GM20431 (cell line): ENCODE measurements around the gene SLCO2A1.

Experiments used
- in situ Hi-C: fragments of 300-500 bp; cut with MseI, MboI; formaldehyde crosslinking; loops from one replicate; pipeline ENCODE4 v1.15.0; 2020; ENCODE audit warnings: low sequenced_read_pairs; ENCODE audit not compliant: unreplicated experiment

The SLCO2A1 gene

DNA sequence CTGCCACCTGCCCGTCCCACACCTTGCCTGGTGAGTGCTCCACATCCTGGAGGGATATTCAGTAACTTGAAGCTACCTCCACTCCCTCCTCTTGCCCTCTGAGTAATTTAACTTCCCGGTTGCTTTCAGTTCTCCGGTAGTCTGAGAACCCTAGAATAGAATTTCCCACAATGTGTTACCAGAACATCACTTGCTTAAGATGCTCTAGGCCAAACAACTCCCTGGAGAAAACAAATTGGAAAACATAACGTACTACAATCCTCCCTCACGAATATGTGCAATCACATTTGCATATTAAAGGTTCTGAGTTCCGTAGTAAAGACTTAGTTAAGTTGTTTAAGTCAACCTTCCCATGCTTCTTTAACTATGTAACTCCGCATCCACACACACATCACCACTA is 44.8 kb downstream of the SLCO2A1 start:
- in situ Hi-C loops, result no loop called here

DNA sequence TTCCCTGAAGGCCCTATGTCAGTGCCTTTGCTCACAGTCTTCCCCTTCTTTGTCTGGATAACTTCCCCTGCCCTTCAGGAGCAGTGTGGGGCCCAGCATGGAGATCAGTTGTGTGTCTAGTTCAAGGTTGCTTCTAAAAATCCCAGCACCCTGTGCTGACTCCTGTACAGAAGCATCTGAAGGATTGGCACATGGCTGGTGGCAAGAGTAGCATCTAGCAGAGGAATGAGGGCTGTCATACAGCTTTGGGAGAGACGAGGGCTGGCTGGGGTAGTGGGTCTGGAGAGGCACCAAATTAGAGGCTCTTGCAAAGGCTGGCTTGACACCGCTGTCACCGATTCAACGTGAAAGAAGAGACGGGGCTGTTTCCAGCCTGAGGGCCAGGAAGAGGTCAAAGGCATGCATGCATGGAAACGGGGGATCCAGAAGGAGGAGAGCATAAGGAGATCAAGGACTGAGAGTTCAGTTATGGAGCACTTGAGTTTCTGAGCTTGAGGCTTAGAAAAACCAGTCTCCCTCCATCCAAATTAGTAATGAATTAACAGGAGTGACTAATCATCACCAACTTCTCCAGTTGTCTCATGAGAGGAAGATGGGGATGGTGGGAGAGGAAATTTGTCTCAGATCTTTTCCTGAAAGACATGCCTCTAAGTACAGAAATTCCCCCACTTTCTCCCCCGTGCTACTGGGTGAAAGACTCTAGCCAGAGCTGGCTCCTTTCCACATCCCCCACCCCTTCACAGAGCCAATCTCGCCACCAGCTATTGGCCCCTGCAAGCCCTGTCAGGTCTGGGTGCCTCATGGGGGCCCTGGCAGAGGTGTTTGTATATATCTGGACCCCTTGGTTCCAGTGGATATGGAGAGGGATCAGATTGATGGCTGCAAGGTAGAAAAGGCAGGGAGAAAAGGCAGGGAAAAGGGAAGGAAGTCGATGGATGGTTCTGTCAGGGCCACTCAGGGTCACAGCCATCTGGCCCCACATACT is 45.9 kb downstream of the SLCO2A1 start:
- in situ Hi-C loops, result no loop called here

DNA sequence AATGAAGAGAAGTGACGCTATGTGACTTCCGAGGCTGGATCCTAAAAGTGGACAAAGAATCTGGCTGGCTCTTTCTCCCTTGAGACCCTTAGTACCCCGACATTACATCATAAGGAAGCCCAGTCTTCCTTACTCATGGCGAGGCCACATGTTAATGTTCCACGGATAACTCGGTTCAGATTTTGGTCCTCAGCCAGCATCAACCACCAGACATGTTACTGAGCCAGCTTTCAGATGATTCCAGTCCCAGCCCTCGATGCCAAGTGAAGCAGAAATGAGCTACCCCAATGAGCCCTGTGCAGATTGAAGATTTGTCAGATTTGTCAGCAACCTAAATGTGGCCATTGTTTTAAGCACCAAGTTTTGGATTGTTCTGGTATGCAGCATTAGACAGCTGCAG is 46.6 kb downstream of the SLCO2A1 start:
- in situ Hi-C loops, result no loop called here

DNA sequence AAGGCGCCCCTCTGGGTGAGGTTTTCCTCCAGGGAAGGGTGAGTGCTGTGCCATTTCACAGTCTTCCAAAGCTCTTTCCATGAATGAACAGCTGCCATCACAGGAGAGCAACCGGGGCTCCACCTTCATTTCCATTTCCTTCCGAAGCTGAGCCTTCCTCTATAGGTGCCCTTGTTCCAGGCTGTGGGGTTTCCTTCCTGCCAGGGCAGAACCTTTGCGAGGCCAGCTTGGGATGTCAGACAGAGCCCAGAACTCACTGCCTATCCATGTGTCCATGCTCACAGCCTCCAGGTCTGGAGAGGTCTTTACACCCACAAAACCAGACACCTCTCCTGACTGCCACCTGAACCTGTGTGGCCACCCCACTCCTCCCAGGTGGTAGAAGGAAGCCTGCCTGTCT is 49.2 kb downstream of the SLCO2A1 start:
- in situ Hi-C loops, result no loop called here

DNA sequence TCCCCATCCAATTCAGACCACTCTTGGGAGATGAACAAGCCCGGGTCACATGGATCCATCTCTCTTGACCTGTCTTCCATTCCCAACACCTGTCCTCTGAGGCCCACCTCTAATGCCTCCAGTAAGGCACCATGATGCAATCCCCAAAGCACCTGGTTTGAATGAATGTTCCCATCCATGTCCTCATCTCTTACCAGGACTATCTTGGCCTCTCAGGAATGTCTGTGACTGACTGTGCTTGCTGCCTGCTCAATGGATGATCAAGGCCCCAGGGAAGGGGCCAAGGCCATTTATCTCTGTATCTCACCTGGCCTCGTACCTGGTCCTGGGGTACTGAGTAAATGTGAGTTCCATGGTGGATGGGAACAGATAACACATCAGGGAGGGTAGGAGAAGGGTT is 49.7 kb downstream of the SLCO2A1 start:
- in situ Hi-C loops, result no loop called here

DNA sequence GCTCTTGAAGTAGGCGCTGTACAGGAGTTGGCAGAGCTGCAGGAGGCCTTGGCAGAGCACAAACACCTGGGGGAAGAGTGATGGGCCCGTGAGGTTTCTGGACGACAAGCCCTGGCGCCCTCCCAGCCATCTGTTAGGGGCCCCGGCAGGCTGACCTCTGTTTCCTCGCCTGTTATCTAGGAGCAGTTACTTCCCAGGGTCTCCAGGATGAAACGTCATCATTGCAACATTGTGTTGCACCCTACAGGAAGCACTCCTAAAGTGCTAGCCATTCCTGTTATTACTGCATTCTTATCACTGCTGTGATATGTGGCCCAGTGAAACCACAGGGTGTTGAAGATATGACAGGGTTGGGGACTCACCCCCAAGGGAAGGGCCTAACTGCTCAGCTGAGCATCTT is 50.2 kb downstream of the SLCO2A1 start:
- in situ Hi-C loops, result no loop called here

DNA sequence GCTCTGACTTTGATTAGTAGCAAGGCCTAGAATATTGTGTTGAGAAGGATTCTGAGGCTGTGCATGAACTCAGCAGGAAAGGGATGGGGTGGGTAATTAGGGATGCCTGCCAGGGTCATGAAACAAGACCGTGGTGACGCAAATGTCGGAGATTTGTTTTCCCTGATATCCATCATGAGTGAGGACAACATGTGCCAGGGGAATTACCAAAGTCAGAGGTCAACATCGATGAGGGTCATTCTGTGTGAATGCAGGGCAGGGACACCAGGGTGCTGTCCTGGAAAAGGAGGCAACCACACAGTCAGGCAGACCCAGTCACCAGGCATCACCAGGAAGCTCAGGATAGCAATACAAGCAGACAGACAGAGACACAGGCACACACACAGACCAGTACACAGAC is 52.2 kb downstream of the SLCO2A1 start:
- in situ Hi-C loops, result no loop called here

DNA sequence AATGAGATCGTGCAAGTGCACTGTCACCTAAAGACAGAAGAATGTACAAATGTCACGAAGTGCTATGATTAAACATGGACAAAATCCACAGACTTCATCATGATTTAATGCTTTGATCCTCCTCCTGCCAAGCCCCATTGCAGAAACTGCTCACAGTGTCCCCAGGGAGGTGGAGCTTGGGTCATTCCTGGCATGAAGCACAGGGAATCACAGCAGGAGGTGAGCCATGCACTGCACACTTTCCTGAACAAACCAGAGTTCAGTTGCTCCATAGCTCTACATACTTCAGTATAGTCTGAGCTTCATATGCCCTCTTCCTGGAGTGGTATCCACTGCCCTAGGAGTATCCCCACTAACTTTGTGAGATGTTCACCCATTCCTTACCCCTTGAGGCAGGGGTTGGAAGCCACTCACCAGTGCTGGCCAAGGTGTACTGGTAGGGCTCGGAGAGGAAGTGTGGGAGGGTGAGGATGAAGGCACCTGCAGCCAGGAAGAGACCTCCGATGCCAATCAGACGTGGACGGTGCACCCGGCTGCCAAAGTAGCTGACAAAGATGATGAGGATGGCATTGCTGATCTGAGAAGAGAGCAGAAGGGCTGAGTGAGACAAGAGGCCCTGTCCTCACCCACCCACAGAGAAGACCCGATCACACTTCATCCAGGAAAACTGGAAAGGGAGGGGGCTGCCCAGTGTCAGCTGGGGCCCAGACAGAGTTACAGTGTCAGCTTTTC is 56.3 kb downstream of the SLCO2A1 start:
- in situ Hi-C loops, result no loop called here

DNA sequence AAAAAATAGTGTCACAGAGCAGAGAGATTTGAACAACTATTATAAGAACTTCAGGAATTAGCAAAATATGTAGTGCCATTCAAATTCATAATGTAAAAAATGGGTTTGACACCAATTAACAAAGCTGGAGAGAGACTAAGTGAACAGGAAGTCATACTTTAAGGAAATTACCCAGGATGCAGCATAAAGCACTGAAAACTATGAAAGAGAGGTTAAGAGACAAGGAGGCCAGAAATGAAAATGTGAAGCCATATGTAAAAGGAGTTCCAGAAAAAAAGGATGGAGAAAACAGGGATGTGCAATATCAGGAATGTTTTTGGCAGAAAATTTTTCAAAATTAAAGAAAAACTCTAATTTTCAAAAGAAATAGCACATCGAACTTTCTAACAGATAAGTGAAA is 57.6 kb downstream of the SLCO2A1 start:
- in situ Hi-C loops, result no loop called here

DNA sequence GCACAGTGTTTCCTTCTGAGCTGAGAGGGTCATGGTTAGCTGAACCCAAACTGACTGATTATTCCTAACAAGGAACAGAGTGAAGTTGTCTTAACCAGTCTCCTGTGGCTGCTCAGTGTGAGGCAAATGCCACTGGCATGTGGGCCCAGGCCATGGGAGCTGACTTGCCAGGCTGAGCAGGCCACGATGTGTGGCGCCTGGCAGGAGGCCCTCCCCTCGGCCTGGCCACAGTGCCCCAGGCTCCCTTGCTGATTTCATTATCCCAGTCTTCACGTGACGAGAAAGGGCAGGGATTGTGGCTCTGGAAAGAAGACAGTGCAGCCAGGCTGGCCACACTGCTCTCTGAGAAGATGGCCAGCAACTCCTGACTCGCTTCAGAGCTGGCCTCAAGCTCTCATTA is 58.8 kb downstream of the SLCO2A1 start:
- in situ Hi-C loops, result no loop called here

DNA sequence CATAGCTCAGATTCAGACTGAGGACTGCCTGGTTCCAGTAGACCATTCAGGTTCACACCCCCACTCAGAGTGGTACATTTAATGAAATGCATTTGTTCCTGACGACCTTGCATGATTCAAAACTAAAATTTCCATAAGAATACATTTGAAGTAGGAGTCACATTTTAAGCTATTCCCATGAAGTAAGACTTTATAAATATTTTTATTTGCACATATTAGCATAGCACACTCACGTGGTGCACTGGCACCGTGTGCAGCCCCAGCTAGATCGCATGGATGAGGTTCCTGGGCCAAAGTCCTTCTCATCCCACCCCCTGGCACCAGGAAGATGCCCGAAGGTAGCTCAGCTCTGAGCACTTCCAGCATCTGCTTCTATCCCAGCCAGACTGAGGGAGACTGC is 59.4 kb downstream of the SLCO2A1 start:
- in situ Hi-C loops, result no loop called here

DNA sequence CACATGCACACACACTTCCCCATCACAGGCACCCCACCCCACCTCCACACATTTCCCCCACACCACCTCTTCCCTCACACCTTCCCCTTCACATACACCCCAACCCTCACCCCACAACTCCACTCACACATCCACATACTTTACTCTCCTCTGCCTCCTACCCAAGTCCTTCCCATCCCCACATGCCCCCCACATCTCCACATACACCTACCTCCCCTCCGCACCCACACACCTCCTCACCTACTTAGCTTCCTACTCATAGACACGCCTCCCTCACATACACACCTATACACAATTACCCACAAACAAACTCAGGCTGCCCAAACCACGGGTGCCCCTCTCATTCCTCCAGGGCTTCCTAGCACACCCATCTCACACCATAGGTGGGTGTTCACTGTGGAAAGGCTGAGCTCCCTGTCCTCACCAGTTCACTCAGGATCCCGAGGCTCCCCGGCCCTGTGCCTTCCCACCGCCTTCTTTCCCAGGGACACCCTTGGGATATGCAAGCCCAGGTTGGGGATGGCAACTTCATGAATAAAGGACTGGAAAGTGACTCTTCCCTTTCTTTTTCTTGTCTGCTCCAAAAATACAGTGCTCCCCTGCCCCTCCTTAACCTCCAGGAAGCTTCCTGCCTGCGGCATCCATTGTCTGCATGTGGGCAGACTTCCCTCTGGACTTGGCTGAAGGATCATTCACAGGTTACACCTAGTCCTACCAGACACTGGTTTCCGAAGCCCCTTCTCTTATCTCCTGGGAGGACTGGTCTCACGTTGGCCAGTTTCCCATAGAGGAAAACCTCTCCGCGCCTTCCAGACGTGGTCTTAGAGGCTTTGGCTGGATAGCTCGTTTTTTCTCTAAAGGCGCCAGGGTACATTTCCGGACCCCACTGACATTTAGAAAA is 61.5 kb downstream of the SLCO2A1 start:
- in situ Hi-C loops, result no loop called here

DNA sequence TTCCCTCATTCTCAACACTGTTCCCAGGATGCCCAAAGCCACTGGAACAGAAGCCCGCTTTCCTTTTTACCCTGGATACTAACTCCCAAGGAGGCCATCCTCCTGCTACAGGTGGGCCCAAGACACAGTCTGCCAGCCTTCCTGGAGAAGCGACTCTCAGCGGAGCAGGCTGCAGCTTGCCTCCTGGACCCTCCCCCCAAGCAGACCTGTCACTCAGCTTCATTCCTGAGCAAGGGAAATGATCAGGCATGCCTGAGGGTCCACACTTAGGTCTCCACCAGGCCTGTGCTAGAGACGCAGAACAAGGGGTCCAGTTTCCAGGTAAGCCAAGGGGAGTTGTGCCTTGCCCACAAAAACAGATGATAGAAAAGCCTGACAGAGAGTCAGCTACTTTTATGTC is 62.8 kb downstream of the SLCO2A1 start:
- in situ Hi-C loops, result no loop called here

DNA sequence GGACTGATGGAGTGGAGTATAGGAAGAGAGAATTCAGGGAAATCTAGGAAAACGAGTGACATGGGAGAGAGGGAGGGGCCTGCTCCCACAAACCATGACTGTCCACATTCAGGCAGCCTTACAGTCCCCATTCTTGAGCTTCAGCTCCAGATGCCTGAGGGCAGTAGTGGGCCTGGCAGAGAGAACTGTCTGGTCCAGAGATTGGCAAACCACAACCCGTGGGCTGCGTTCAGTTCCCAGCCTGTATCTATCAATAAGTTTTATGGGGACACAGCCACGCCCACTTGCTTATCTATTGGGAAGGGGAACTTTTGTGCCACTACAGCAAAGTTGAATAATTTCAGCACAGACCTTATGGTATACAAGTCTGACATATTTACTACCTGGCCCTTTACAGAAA is 63.8 kb downstream of the SLCO2A1 start:
- in situ Hi-C loops, result no loop called here

DNA sequence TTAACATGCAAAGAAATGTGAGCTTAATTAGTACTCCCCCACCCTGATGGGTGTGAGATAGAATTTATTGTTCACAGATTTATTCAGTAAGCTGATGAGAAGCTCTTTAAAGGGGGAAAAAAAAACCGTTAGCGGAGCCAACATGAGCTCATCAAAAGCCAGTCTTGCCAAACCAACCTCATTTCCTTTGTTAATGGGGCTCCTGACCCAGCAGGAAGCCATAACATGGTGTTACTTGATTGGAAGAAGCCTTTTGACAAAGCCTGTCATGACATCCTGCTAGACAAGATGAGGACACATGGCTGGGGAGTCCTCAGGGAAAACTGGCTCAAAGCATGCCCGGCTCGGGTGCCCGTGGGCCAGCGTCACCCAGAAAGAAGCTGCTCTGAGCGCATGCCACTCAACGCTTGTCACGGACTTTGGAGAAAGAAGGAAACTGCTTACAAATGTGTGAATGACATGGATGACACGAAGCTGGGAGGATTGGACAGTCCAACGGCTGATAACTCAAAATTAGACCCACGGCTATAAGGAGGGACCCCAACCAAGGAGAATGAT is 64.6 kb downstream of the SLCO2A1 start:
- in situ Hi-C loops, result no loop called here

DNA sequence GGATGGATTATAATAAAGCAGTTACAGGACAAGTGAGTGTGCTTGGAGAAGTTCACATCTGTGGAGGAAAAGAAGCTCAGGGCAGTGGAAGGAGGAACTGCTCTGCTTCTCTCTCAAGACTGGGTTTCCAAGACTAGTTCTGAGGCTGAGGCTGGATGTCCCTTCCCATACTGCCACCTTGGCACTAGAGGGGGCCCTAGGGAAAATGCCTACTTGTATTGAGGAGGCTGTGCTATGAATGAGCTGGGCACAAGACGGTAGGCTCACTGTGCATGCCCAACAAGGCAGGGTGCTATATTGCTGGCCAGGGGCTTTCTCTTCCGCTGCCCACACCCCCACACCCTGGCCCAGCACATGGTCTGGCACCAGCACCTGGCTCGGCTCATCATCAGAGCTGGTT is 65.2 kb downstream of the SLCO2A1 start:
- in situ Hi-C loops, result no loop called here

DNA sequence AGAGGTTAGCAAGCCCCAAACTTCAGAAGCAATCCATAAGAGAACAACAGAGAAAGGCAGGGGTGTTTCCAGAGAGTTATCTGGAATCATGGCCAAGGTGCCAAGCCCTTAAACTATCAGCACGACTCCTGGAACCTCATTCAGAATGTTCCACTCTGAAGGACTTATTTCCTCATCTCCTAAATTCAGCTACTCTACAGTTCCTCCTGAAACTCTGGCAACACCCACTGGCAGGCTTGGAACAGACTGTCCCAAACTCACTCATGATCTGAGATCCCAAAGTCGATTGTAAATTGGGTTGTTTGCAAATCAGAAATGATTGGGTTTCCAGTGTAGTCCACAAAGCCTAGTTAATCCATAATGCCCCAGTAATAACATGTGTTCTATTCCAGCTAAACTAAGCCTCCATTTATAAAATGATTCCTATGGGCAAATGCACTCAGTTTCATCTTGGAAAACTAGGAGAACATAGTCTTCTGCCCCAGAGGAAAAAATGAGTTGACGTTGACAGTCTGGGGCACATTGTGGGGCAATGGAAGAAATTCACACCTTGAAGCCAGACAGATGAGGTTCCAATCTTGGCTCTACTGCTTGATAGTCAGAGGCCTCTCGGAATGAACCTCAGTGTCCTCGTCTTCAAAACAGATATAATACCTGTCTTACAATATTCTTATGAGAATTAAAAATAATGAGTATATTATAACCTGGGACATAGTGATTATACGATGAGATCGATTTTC is 65.9 kb downstream of the SLCO2A1 start:
- in situ Hi-C loops, result no loop called here

DNA sequence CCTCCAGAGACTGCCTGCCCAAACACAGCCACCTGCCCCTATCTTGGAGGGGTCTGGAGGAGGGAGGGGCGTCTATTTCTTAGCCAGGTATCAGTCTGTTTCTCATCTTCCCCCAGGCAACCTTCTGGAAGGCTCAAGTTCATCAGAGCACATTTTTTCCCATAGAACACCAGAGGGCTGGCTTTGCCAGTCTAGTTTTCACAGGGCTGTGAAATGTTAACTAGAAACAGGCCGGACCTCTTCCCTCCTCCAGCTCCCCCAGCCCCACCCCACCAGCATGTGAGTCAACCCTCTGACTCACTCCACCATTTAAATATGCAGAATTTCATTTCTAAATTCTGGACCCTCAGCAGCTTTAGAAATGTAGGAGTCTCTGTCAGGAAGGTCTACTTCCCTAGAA is 66.9 kb downstream of the SLCO2A1 start:
- in situ Hi-C loops, result no loop called here

DNA sequence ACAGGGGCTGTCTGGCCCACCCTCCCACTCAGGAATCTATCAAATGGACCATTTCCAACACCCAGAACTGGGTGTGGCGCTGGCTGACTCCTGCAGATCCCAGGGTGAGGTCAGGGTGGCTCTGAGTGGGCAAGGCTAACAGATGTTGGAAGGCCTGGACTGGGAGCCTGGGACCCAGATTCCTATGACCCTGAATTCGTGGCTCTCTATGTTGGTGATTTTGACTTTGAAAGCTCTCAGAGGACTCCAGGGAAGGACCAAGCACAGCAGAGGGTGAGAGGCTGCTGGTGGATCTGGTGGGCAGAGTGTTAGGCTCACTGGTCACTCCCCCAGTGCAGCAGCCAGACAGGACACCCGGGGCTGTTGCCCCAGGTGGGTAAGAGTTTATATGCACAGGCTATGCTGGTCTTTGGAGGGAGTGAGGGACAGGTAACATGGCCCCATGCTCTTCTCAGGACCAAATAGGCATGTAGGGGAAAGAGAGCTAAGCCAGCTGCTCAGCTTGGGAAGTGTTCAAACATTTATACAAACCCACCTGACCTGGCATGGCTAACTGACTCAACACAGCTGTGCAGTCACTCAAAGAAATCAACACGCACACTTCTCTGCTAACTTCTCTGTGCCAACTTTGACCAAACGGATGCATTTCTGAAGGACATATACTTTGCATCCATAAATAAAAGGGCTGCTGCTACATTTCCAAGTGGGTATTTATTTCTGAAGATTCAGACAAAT is 71.5 kb downstream of the SLCO2A1 start:
- in situ Hi-C loops, result no loop called here
